ENCODE results near the gene PRPS1. TPM values are rescaled to one million over a fixed set of nuclear protein-coding genes. Genes with fewer than 3 reads are reported as not detected.

The PRPS1 gene
- total RNA-seq, 3 donors from 2014 or later (not counting 1 experiment from before 2014, with no cell fraction given), result 43.7 to 51.5 (median 49.3) TPM

DNA sequence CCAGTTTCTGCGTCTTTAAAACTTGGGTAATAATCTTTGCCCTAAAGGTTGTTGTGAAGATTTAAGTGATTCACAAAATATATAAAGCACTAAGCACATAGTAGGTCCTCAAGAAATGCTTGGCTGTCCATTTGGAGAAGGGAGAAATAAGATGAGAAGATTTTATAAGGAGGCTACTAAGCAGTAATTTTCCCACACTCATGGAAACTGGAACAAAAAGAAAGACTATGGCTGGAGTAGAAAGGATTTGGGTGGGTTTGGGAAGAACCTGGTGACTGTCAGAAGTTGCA is 47.0 kb downstream of the PRPS1 start:
- ATAC-seq (no peak), DNase-seq (no peak)
- peaks cover 1 to 28% of the 10 kb centered on the region in 2 donors for H3K27me3 Mint-ChIP-seq (ENCODE audit: low read depth in 2 of 2)
- H3K9me3 ChIP-seq (ENCODE audit: control insufficient read depth, insufficient read depth, low read length), result no peaks in the 10 kb centered on the region
- H3K4me3 Mint-ChIP-seq, result peak overlapping the region; percentile 49
- H3K27me3 ChIP-seq (ENCODE audit: control insufficient read depth, insufficient read depth, low read length), result no peaks in the 10 kb centered on the region
- H3K27ac ChIP-seq (ENCODE audit: low read length), result peak overlapping the region; percentile 100
- no peaks in the 10 kb centered on the region for H3K36me3 Mint-ChIP-seq
- no CpG with 5 or more reads among the region's 1 CpG for WGBS (ENCODE audit: insufficient coverage)
- TF ChIP-seq, protein P1, sequence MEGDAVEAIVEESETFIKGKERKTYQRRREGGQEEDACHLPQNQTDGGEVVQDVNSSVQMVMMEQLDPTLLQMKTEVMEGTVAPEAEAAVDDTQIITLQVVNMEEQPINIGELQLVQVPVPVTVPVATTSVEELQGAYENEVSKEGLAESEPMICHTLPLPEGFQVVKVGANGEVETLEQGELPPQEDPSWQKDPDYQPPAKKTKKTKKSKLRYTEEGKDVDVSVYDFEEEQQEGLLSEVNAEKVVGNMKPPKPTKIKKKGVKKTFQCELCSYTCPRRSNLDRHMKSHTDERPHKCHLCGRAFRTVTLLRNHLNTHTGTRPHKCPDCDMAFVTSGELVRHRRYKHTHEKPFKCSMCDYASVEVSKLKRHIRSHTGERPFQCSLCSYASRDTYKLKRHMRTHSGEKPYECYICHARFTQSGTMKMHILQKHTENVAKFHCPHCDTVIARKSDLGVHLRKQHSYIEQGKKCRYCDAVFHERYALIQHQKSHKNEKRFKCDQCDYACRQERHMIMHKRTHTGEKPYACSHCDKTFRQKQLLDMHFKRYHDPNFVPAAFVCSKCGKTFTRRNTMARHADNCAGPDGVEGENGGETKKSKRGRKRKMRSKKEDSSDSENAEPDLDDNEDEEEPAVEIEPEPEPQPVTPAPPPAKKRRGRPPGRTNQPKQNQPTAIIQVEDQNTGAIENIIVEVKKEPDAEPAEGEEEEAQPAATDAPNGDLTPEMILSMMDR (IDR thresholded peaks at IDR 0.05), result no peak
- peaks cover 35 to 52% of the 10 kb centered on the region in 2 donors for H3K4me1 Mint-ChIP-seq
- peak overlapping the region; percentile 90 to 95 for H3K27ac Mint-ChIP-seq
- no peak overlapping the region for H3K4me3 ChIP-seq (ENCODE audit: low read length)
- no peaks in the 10 kb centered on the region for H3K36me3 ChIP-seq (ENCODE audit: control insufficient read depth, insufficient read depth, low read length)
- intact Hi-C loops (cut with micrococcal nuclease), result no loop called here
- no peaks in the 10 kb centered on the region for H3K9me3 Mint-ChIP-seq
- H3K4me1 ChIP-seq (ENCODE audit: control insufficient read depth, insufficient read depth, low read length), result peaks cover 64% of the 10 kb centered on the region

DNA sequence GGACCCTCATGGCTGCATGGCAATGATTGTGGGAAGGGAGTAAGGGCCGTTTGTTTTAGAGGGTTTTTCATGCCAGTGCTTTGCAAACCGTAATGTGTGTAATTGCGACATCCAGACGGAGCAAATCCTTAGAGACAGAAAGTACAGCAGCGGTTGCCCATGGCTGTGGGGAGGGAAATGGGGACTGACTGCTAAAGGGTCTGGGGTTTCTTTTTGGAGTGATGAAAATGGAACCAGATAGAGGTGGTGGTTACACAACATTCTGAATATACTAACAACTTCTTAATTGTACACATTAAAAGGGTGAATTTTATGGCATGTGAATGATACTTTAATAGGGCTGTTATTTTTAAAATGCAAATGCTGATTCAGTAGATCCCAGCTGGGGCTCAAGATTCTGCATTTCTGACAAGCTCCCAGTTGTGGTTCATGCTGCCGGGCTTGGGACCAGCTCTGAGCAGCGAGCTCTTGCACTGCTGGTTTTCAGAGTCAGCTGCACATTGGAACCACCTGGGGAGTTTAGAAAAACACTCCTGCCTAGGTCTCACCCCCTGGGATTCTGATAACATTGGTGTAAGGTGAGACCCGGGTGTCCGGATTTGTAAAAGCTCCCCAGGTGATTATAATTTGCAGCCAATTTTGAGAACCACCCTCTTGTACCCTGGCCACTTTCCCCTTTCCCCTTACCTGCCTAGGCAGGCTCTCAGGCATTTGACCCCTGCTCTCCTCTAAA is 47.7 kb downstream of the PRPS1 start:
- no peak for ATAC-seq
- Histone ChIP-seq H3K9me3 (ENCODE audit: control insufficient read depth, insufficient read depth, low read length) (no peaks in the 10 kb centered on the region), H3K4me1 (ENCODE audit: control insufficient read depth, insufficient read depth, low read length) (peaks cover 64% of the 10 kb centered on the region), H3K27me3 (ENCODE audit: control insufficient read depth, insufficient read depth, low read length) (no peaks in the 10 kb centered on the region), H3K27ac (ENCODE audit: low read length) (peak overlapping the region; percentile 100), H3K4me3 (ENCODE audit: low read length) (peak overlapping the region; percentile 35), H3K36me3 (ENCODE audit: control insufficient read depth, insufficient read depth, low read length) (no peaks in the 10 kb centered on the region)
- Mint-ChIP-seq H3K4me1 (peaks cover 35 to 59% of the 10 kb centered on the region in 2 donors), H3K4me3 (peak overlapping the region; percentile 57), H3K27ac (peak overlapping the region; percentile 90 to 95), H3K27me3 (ENCODE audit: low read depth in 2 of 2) (peaks cover 8 to 35% of the 10 kb centered on the region in 2 donors), H3K36me3 (no peaks in the 10 kb centered on the region), H3K9me3 (no peaks in the 10 kb centered on the region)
- intact Hi-C loops (cut with micrococcal nuclease), result no loop called here
- TF ChIP-seq, protein P1 (IDR thresholded peaks at IDR 0.05), result no peak
- 40% methylated on average over 7 of the region's 9 CpGs for WGBS (ENCODE audit: insufficient coverage)
- DNase-seq, result peak in 1 of 2 donors; percentile 50

DNA sequence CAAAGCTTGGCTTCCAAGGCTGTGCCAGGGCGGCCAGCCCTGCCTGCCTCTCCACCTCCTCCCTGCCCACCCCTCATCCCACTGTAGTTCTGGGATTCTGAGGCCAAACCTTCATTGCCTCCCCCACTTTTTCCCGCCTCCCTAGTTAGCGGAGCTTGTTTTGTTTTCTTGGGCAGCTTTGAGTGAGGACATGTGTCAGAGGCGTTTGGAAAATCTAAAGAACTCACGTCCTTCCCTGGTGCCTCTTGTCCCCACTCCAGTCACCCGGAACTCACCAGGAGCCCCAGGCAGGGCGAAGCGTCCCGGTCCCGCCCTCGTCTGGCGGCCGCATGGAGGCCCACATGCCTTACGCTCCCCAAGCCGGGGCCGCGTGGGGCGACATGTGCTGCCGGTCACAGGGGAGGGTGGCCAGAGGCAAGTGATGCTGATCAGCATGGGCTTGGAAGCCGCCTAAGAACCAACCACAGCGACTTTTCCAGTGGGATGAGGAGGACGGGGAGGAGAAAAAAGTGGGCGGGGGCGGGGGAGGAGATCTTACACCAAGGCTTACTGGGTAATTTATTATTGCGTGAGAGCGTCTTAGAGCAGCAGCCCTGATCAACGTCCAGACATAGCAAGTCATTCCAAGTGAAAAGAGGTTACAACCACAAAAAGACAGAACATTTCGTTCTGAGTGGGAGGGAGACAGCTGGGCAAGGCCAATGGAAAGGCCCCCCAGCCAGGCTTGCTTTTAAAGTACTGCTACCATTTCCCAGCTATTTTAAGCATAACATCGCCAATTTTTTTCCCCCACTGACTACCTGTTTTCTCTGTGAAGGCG is 48.5 kb downstream of the PRPS1 start:
- Mint-ChIP-seq H3K4me3 (peak overlapping the region; percentile 57), H3K27ac (peak overlapping the region in 1 of 2 donors; percentile 90), H3K9me3 (no peaks in the 10 kb centered on the region), H3K36me3 (no peaks in the 10 kb centered on the region), H3K4me1 (peaks cover 35 to 61% of the 10 kb centered on the region in 2 donors), H3K27me3 (ENCODE audit: low read depth in 2 of 2) (peaks cover 8 to 37% of the 10 kb centered on the region in 2 donors)
- TF ChIP-seq, protein P1 (IDR thresholded peaks at IDR 0.05), result no peak
- WGBS (ENCODE audit: insufficient coverage), result 41% methylated on average over 25 of the region's 30 CpGs
- ATAC-seq, result no peak
- intact Hi-C loops (cut with micrococcal nuclease), result no loop called here
- peaks cover 64% of the 10 kb centered on the region for H3K4me1 ChIP-seq (ENCODE audit: control insufficient read depth, insufficient read depth, low read length)
- peak overlapping the region; percentile 100 for H3K27ac ChIP-seq (ENCODE audit: low read length)
- no peaks in the 10 kb centered on the region for H3K27me3 ChIP-seq (ENCODE audit: control insufficient read depth, insufficient read depth, low read length)
- DNase-seq, result peak in 1 of 2 donors; percentile 73
- H3K9me3 ChIP-seq (ENCODE audit: control insufficient read depth, insufficient read depth, low read length), result no peaks in the 10 kb centered on the region
- H3K36me3 ChIP-seq (ENCODE audit: control insufficient read depth, insufficient read depth, low read length), result no peaks in the 10 kb centered on the region
- H3K4me3 ChIP-seq (ENCODE audit: low read length), result peak overlapping the region; percentile 35
